VCaP (cell line): ENCODE results near the gene PRC1.
A peak's percentile ranks its signal among the peaks of the same experiment; 100 is the strongest.

Source experiments
- H3K27ac ChIP-seq: fragments of 450-650 bp; 2 replicates; pipeline ENCODE4 v1.5.1; 2017
- CTCF ChIP-seq: fragments of 450-650 bp; conservative IDR thresholded peaks from 2 replicates; pipeline ENCODE4 v1.5.1; 2017; ENCODE audit warnings: mild to moderate bottlenecking, moderate library complexity

The PRC1 gene

GRCh38 chr15:90994417-90995311 lies at the start of gene PRC1:
TSS of gene PRC1 (minus strand) at chr15:90994535. CDS start at chr15:90994417, 118 bp downstream.
- peak within 1 kb of the TSS; percentile 87 for H3K27ac ChIP-seq
- no peak for TF ChIP-seq CTCF

- no peak overlapping the region for H3K27ac ChIP-seq
- no peak for TF ChIP-seq CTCF
These were observed 49.0 kb upstream of the PRC1 start for GRCh38 chr15:91043202-91043874.

GRCh38 chr15:91040856-91041255 lies 46.5 kb upstream of the PRC1 start:
- H3K27ac ChIP-seq: no peak overlapping the region
- TF ChIP-seq CTCF: no peak

GRCh38 chr15:91039996-91040395 lies 45.7 kb upstream of the PRC1 start:
- no peak for TF ChIP-seq CTCF
- no peak overlapping the region for H3K27ac ChIP-seq

- TF ChIP-seq CTCF: peak; percentile 96
- peak overlapping the region; percentile 60 for H3K27ac ChIP-seq
These were observed 38.8 kb upstream of the PRC1 start for GRCh38 chr15:91032919-91033803.

GRCh38 chr15:91031796-91032195 lies 37.5 kb upstream of the PRC1 start:
- H3K27ac ChIP-seq: peak overlapping the region; percentile 60
- TF ChIP-seq CTCF: no peak

GRCh38 chr15:91027677-91028076 lies 33.3 kb upstream of the PRC1 start:
- no peak for TF ChIP-seq CTCF
- H3K27ac ChIP-seq: no peak overlapping the region
